GM23248 (cell line): Measurements from ENCODE around the gene GALNS.

ENCODE experiments used
- EZH2 ChIP-seq: fragments of 200-600 bp; sonication (generic); IDR thresholded peaks from 2 replicates; pipeline ENCODE4 v1.6.1; 2018; ENCODE audit warnings: antibody characterized with exemption, mild to moderate bottlenecking; ENCODE audit not compliant: insufficient read depth, poor library complexity, severe bottlenecking
- EZH2phosphoT487 ChIP-seq: fragments of 200-600 bp; sonication (generic); IDR thresholded peaks from 2 replicates; pipeline ENCODE4 v1.6.1; 2018; ENCODE audit warnings: antibody characterized with exemption, moderate library complexity, mild to moderate bottlenecking, low read depth; ENCODE audit not compliant: insufficient read depth

DNA sequence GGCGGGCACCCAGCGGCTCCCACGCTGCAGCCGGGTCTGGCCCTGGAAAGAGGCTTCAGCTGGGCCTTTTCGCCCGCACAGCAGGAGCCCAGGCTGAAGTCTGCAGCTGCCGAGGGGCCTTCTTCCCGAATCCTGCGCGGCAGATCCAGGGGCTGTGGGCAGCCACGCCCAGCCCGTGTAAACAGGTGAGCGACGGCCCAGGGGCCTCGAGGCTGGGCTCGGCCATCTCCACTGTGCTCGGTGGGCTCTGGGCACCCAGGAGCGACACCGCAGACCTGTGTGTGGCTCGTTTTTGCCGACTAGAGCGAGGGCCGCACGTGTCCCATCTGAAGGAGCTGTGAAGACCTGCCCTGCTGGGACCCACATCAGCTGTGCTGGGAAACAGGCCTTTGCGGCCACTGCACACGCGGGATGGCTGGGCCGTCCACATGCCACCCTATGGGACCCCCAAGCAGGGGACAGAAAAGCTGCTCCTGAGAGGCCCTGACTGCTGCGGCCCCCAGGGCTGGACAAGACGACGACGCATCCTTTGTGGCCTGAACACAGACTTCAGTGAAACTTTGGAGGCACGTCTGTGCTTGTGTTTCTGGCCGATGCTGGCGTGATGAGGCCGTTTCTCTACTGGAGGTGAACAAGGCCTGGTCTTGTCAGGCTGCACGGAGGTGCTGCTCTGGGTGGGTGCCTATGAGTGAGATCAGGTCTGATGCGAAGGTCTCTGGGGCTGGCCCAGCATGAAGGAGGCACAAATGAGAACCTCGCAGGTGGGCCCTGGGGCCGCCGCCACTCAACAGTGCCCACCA lies 39.8 kb downstream of the GALNS start:
- TF ChIP-seq EZH2 (no peak), EZH2phosphoT487 (no peak)
